HG03432 (cell line): Measurements from ENCODE around the gene ZDHHC9.
"Not testable (repeated sequence)": the region's sequence is repeated elsewhere in the genome, so short reads cannot be mapped to it uniquely, and the experiment has no call there.

ENCODE experiments used
- ATAC-seq: cut with Tn5 transposase; IDR thresholded peaks from one replicate; pipeline ENCODE4 v1.9.1; 2021; ENCODE audit warnings: mild to moderate bottlenecking, moderate library complexity; ENCODE audit not compliant: unreplicated experiment

Gene ZDHHC9

GRCh38 chrX:129843459-129844306 lies at the start of gene ZDHHC9:
ZDHHC9 (minus strand) TSS chrX:129843886; CDS start chrX:129841945, 1,941 bp downstream.
- peak; percentile 99 for ATAC-seq

- no peak for ATAC-seq
These were observed 33.7 kb upstream of the ZDHHC9 start for GRCh38 chrX:129877401-129877800.

GRCh38 chrX:129876771-129877305 lies 33.2 kb upstream of the ZDHHC9 start:
- ATAC-seq, result no peak

GRCh38 chrX:129875669-129876068 lies 32.0 kb upstream of the ZDHHC9 start:
- ATAC-seq, result no peak

- no peak for ATAC-seq
These were observed 28.8 kb upstream of the ZDHHC9 start for GRCh38 chrX:129872524-129872923.

GRCh38 chrX:129866321-129866720 lies 22.6 kb upstream of the ZDHHC9 start:
- ATAC-seq, result not testable (repeated sequence)

GRCh38 chrX:129859134-129859533 lies 15.4 kb upstream of the ZDHHC9 start:
- not testable (repeated sequence) for ATAC-seq

GRCh38 chrX:129851825-129852224 lies 8.1 kb upstream of the ZDHHC9 start:
- ATAC-seq, result not testable (repeated sequence)

GRCh38 chrX:129846716-129847115 lies 3.0 kb upstream of the ZDHHC9 start:
- no peak for ATAC-seq

- no peak for ATAC-seq
These were observed 2.0 kb upstream of the ZDHHC9 start for GRCh38 chrX:129845616-129846190.

GRCh38 chrX:129843209-129843458 lies 552 bp downstream of the ZDHHC9 start:
- ATAC-seq, result no peak

- ATAC-seq, result no peak
These were observed 1.0 kb downstream of the ZDHHC9 start for GRCh38 chrX:129842510-129843208.

GRCh38 chrX:129840344-129840743 lies 3.3 kb downstream of the ZDHHC9 start:
- ATAC-seq, result no peak

GRCh38 chrX:129836827-129837226 lies 6.9 kb downstream of the ZDHHC9 start:
- no peak for ATAC-seq

GRCh38 chrX:129833153-129833990 lies 10.3 kb downstream of the ZDHHC9 start:
- no peak for ATAC-seq

- ATAC-seq, result no peak
These were observed 12.4 kb downstream of the ZDHHC9 start for GRCh38 chrX:129831091-129831885.

GRCh38 chrX:129830494-129830893 lies 13.2 kb downstream of the ZDHHC9 start:
- no peak for ATAC-seq

GRCh38 chrX:129825746-129826505 lies 17.8 kb downstream of the ZDHHC9 start:
- no peak for ATAC-seq

GRCh38 chrX:129824620-129825019 lies 19.1 kb downstream of the ZDHHC9 start:
- ATAC-seq, result no peak
